A673 (cell line): ENCODE measurements around the gene SNAP29. TPM values are rescaled to one million over a fixed set of nuclear protein-coding genes. Genes with fewer than 3 reads are reported as not detected.

Experiments used
- BruUV-seq: library from RNA; stranded (reverse); fragments of 400-500 nt; replicated peaks from 2 replicates; lab custom pipeline; 2021; lab: Mats Ljungman, UMichigan
- CTCF ChIA-PET: fragments of 300-600 bp; sonication (Branson Sonifier 250); formaldehyde crosslinking; loops from one replicate; lab custom pipeline; 2022; ENCODE audit warnings: antibody characterized with exemption; lab: Charles Lee
- POLR2A ChIA-PET: fragments of 300-600 bp; sonication (Branson Sonifier 250); formaldehyde crosslinking; loops from one replicate; lab custom pipeline; 2022; ENCODE audit warnings: antibody characterized with exemption; ENCODE audit not compliant: low non-redundant PET; lab: Charles Lee
- DNase-seq: peaks from one replicate; pipeline ENCODE4 v3.0.0-alpha.2; 2015; ENCODE audit warnings: low spot score
- H3K27ac ChIP-seq: fragments of 200-600 bp; sonication (generic); 2 replicates; pipeline ENCODE4 v1.5.1; 2016; ENCODE audit warnings: mixed run types, low read depth, mild to moderate bottlenecking, mixed read lengths, antibody characterized with exemption, low read length; ENCODE audit not compliant: poor library complexity, severe bottlenecking
- H3K27me3 ChIP-seq: fragments of 200-600 bp; sonication (generic); replicated peaks from 2 replicates; pipeline ENCODE4 v1.6.1; 2017; ENCODE audit warnings: mixed run types, low read depth, mild to moderate bottlenecking, mixed read lengths, antibody characterized with exemption, low read length; ENCODE audit not compliant: insufficient read depth, poor library complexity
- H3K36me3 ChIP-seq: fragments of 200-600 bp; sonication (generic); 2 replicates; pipeline ENCODE4 v1.6.1; 2016; ENCODE audit warnings: mixed run types, mild to moderate bottlenecking, mixed read lengths, antibody characterized with exemption, low read length; ENCODE audit not compliant: insufficient read depth, poor library complexity, severe bottlenecking
- H3K4me1 ChIP-seq: fragments of 200-600 bp; sonication (generic); 2 replicates; pipeline ENCODE4 v1.6.1; 2017; ENCODE audit warnings: mixed run types, mild to moderate bottlenecking, mixed read lengths, antibody characterized with exemption, low read length; ENCODE audit not compliant: insufficient read depth, poor library complexity, severe bottlenecking
- H3K4me3 ChIP-seq: fragments of 200-600 bp; sonication (generic); 2 replicates; pipeline ENCODE4 v1.5.1; 2016; ENCODE audit warnings: low read depth, mixed run types, mild to moderate bottlenecking, mixed read lengths, low read length; ENCODE audit not compliant: poor library complexity, severe bottlenecking
- H3K9me3 ChIP-seq: fragments of 200-600 bp; sonication (generic); 2 replicates; pipeline ENCODE4 v1.6.1; 2016; ENCODE audit warnings: mixed run types, low read depth, mild to moderate bottlenecking, mixed read lengths, antibody characterized with exemption, low read length; ENCODE audit not compliant: poor library complexity, severe bottlenecking
- CTCF ChIP-seq: fragments of 300-800, 200-600 bp; sonication (generic); conservative IDR thresholded peaks from 2 replicates; pipeline ENCODE4 v1.5.1; 2017; ENCODE audit warnings: low read depth, mild to moderate bottlenecking, antibody characterized with exemption, low read length, moderate library complexity, mixed read lengths
- EZH2 ChIP-seq: fragments of 200-600 bp; sonication (generic); IDR thresholded peaks from 2 replicates; pipeline ENCODE4 v1.6.1; 2017; ENCODE audit warnings: borderline replicate concordance, low read depth, mild to moderate bottlenecking, mixed read lengths, antibody characterized with exemption, low read length; ENCODE audit not compliant: poor library complexity, severe bottlenecking
- intact Hi-C: fragments of 100-400 bp; cut with micrococcal nuclease; formaldehyde crosslinking; loops from one replicate; pipeline ENCODE4 v1.10.0; 2022; ENCODE audit not compliant: unreplicated experiment
- total RNA-seq: library from RNA; stranded (reverse); gene quantifications from 2 replicates; pipeline ENCODE4 v1.2.3, GENCODE V29; 2021

SNAP29 gene
- total RNA-seq, 1 experiment from 2014 or later = 35.3 TPM

GRCh38 chr22:20875296-20875695, 16.5 kb downstream of the SNAP29 start:
- BruUV-seq = no TSS peak
- intact Hi-C loops = no loop called here
- no peak overlapping the region for H3K27ac ChIP-seq
- TF ChIP-seq EZH2 (no peak), CTCF (no peak)
- H3K27me3 ChIP-seq = no peaks in the 10 kb centered on the region
- peaks cover 8% of the 10 kb centered on the region for H3K36me3 ChIP-seq
- ChIA-PET POLR2A (no interaction called here), CTCF (no interaction called here)
- no peak for DNase-seq
- no peaks in the 10 kb centered on the region for H3K4me1 ChIP-seq
- H3K4me3 ChIP-seq = no peak overlapping the region
- H3K9me3 ChIP-seq = no peaks in the 10 kb centered on the region

- no peak for DNase-seq
- Histone ChIP-seq H3K9me3 (no peaks in the 10 kb centered on the region), H3K4me1 (no peaks in the 10 kb centered on the region), H3K36me3 (peaks cover 8% of the 10 kb centered on the region), H3K27ac (no peak overlapping the region), H3K27me3 (no peaks in the 10 kb centered on the region), H3K4me3 (no peak overlapping the region)
- no TSS peak for BruUV-seq
- intact Hi-C loops = no loop called here
- POLR2A ChIA-PET = no interaction called here
- CTCF ChIA-PET = no interaction called here
- no peak for TF ChIP-seq EZH2
- TF ChIP-seq CTCF = no peak
These were observed 18.9 kb downstream of the SNAP29 start for GRCh38 chr22:20877715-20878114.

- Histone ChIP-seq H3K4me1 (no peaks in the 10 kb centered on the region), H3K36me3 (peaks cover 8% of the 10 kb centered on the region), H3K9me3 (no peaks in the 10 kb centered on the region), H3K27me3 (no peaks in the 10 kb centered on the region), H3K4me3 (no peak overlapping the region), H3K27ac (no peak overlapping the region)
- CTCF ChIA-PET = no interaction called here
- POLR2A ChIA-PET = no interaction called here
- TF ChIP-seq CTCF = no peak
- no peak for TF ChIP-seq EZH2
- no peak for DNase-seq
- intact Hi-C loops = loop anchor here (10.0 kb wide), 1 partner anchor 64 kb away; no protein-coding TSS in a partner anchor
- no TSS peak for BruUV-seq
These were observed 22.4 kb downstream of the SNAP29 start for GRCh38 chr22:20881231-20881630.
